Measurements from ENCODE around the gene KAT2B.

KAT2B gene

GRCh38 chr3:20062996-20063395 lies 22.8 kb downstream of the KAT2B start:
- Histone ChIP-seq H3K9me3 (ENCODE audit: control insufficient read depth in 2 of 2, low read length in 2 of 2) (no peaks in the 10 kb centered on the region), H3K9ac (ENCODE audit: low read depth in 1 of 2, low read length in 2 of 2) (no peak overlapping the region), H3K27ac (ENCODE audit: low read depth in 2 of 2, low read length in 2 of 2) (no peak overlapping the region), H3K36me3 (ENCODE audit: control insufficient read depth in 2 of 2, insufficient read depth in 2 of 2, low read length in 2 of 2) (no peaks in the 10 kb centered on the region), H3K27me3 (ENCODE audit: control insufficient read depth in 2 of 2, insufficient read depth in 2 of 2, low read length in 2 of 2) (no peaks in the 10 kb centered on the region), H3K4me3 (ENCODE audit: low read length in 2 of 2) (no peak overlapping the region), H3K4me1 (ENCODE audit: control insufficient read depth in 2 of 2, insufficient read depth in 2 of 2, low read length in 2 of 2) (peaks cover 0 to 4% of the 10 kb centered on the region in 2 donors)

DNA sequence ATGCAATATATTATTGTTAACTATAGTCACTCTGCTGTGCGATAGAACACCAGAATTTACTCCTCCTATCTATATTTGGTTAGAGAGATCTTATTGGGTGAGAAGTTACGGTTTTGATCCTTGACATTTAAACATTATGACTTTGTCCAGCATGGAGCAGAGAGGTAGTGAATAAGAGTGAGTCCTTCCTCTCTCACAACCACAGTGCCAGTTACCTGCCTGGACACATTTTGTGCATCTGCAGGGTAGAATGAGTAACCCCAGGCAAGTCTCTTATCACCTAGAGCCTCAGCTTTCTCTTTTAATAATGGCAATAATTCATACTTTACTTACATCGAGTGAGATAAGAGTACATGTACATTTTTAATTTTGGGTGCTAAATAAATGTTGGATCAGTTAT lies 24.1 kb downstream of the KAT2B start:
- no peak overlapping the region for H3K9ac ChIP-seq (ENCODE audit: low read depth in 1 of 2, low read length in 2 of 2)
- no peaks in the 10 kb centered on the region for H3K36me3 ChIP-seq (ENCODE audit: control insufficient read depth in 2 of 2, insufficient read depth in 2 of 2, low read length in 2 of 2)
- no peaks in the 10 kb centered on the region for H3K27me3 ChIP-seq (ENCODE audit: control insufficient read depth in 2 of 2, insufficient read depth in 2 of 2, low read length in 2 of 2)
- peaks cover 0 to 4% of the 10 kb centered on the region in 2 donors for H3K4me1 ChIP-seq (ENCODE audit: control insufficient read depth in 2 of 2, insufficient read depth in 2 of 2, low read length in 2 of 2)
- no peak overlapping the region for H3K27ac ChIP-seq (ENCODE audit: low read depth in 2 of 2, low read length in 2 of 2)
- no peaks in the 10 kb centered on the region for H3K9me3 ChIP-seq (ENCODE audit: control insufficient read depth in 2 of 2, low read length in 2 of 2)
- no peak overlapping the region for H3K4me3 ChIP-seq (ENCODE audit: low read length in 2 of 2)

DNA sequence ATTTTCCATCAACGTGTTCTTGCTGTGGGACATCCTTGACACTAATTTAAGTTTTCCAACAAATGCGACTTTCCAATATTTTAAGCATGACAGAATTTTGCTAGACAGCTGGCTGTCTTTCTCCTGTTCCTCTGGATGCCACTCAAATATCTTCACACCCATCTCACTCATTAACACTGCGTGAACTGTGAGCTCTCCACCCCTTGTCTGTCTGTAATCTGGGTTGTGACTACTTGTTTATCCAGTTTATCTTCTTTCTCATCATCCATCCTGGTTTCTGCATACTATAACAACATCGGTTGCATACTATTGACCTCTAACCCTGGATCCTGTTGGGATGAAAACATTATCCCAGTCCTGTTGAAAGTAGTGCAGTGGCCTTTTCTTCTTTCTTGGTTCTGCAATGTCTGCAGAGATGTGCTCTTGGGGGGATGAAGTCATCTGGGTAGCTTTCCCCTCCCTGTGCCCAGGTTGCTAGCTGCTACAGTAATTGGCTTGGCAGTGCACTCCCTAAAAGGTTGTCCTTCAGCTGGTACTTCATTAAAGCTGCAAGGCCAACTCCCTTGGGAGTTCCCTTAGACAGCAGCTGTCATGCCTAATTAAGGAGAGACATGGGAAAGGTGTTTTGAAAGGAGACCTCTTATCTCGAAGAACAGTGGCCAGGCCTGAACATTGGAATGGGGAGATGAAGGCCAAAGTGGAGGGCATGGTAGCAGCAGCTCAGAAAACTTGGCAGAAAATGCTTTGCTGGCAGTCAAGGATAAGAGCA lies 24.7 kb downstream of the KAT2B start:
- Histone ChIP-seq H3K27ac (ENCODE audit: low read depth in 2 of 2, low read length in 2 of 2) (no peak overlapping the region), H3K4me1 (ENCODE audit: control insufficient read depth in 2 of 2, insufficient read depth in 2 of 2, low read length in 2 of 2) (peaks cover 0 to 4% of the 10 kb centered on the region in 2 donors), H3K4me3 (ENCODE audit: low read length in 2 of 2) (no peak overlapping the region), H3K9me3 (ENCODE audit: control insufficient read depth in 2 of 2, low read length in 2 of 2) (no peaks in the 10 kb centered on the region), H3K9ac (ENCODE audit: low read depth in 1 of 2, low read length in 2 of 2) (no peak overlapping the region), H3K36me3 (ENCODE audit: control insufficient read depth in 2 of 2, insufficient read depth in 2 of 2, low read length in 2 of 2) (no peaks in the 10 kb centered on the region), H3K27me3 (ENCODE audit: control insufficient read depth in 2 of 2, insufficient read depth in 2 of 2, low read length in 2 of 2) (no peaks in the 10 kb centered on the region)

DNA sequence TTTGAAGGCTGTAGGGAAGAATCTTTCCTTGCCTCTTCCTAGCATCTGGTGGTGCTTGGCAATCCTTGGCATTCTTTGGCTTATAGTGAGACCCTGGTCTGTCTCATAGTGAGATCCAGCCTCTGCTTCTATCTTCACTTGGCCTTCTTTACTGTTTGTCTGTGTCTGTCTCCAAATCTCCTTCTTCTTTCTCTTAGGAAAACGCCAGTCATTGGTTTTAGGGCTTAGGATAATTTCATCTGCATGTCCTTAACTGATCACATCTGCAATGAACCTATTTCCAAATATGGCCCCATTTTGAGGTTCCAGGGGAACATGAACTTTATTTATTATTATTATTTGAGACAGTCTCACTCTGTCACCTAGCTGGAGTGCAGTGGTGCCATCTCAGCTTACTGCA lies 25.8 kb downstream of the KAT2B start:
- no peak overlapping the region for H3K9ac ChIP-seq (ENCODE audit: low read depth in 1 of 2, low read length in 2 of 2)
- peaks cover 0 to 4% of the 10 kb centered on the region in 2 donors for H3K4me1 ChIP-seq (ENCODE audit: control insufficient read depth in 2 of 2, insufficient read depth in 2 of 2, low read length in 2 of 2)
- H3K9me3 ChIP-seq (ENCODE audit: control insufficient read depth in 2 of 2, low read length in 2 of 2), result no peaks in the 10 kb centered on the region
- H3K36me3 ChIP-seq (ENCODE audit: control insufficient read depth in 2 of 2, insufficient read depth in 2 of 2, low read length in 2 of 2), result no peaks in the 10 kb centered on the region
- no peak overlapping the region for H3K4me3 ChIP-seq (ENCODE audit: low read length in 2 of 2)
- H3K27me3 ChIP-seq (ENCODE audit: control insufficient read depth in 2 of 2, insufficient read depth in 2 of 2, low read length in 2 of 2), result no peaks in the 10 kb centered on the region
- no peak overlapping the region for H3K27ac ChIP-seq (ENCODE audit: low read depth in 2 of 2, low read length in 2 of 2)

- Histone ChIP-seq H3K9ac (ENCODE audit: low read depth in 1 of 2, low read length in 2 of 2) (no peak overlapping the region), H3K27ac (ENCODE audit: low read depth in 2 of 2, low read length in 2 of 2) (no peak overlapping the region), H3K9me3 (ENCODE audit: control insufficient read depth in 2 of 2, low read length in 2 of 2) (no peaks in the 10 kb centered on the region), H3K4me3 (ENCODE audit: low read length in 2 of 2) (no peak overlapping the region), H3K36me3 (ENCODE audit: control insufficient read depth in 2 of 2, insufficient read depth in 2 of 2, low read length in 2 of 2) (no peaks in the 10 kb centered on the region), H3K27me3 (ENCODE audit: control insufficient read depth in 2 of 2, insufficient read depth in 2 of 2, low read length in 2 of 2) (no peaks in the 10 kb centered on the region), H3K4me1 (ENCODE audit: control insufficient read depth in 2 of 2, insufficient read depth in 2 of 2, low read length in 2 of 2) (peaks cover 0 to 4% of the 10 kb centered on the region in 2 donors)
Observed at GRCh38 chr3:20066850-20067617, 26.8 kb downstream of the KAT2B start.

- Histone ChIP-seq H3K4me1 (ENCODE audit: control insufficient read depth in 2 of 2, insufficient read depth in 2 of 2, low read length in 2 of 2) (peaks cover 0 to 4% of the 10 kb centered on the region in 2 donors), H3K27ac (ENCODE audit: low read depth in 2 of 2, low read length in 2 of 2) (no peak overlapping the region), H3K4me3 (ENCODE audit: low read length in 2 of 2) (no peak overlapping the region), H3K27me3 (ENCODE audit: control insufficient read depth in 2 of 2, insufficient read depth in 2 of 2, low read length in 2 of 2) (no peaks in the 10 kb centered on the region), H3K9ac (ENCODE audit: low read depth in 1 of 2, low read length in 2 of 2) (no peak overlapping the region), H3K9me3 (ENCODE audit: control insufficient read depth in 2 of 2, low read length in 2 of 2) (no peaks in the 10 kb centered on the region), H3K36me3 (ENCODE audit: control insufficient read depth in 2 of 2, insufficient read depth in 2 of 2, low read length in 2 of 2) (no peaks in the 10 kb centered on the region)
Observed at GRCh38 chr3:20068512-20069177, 28.4 kb downstream of the KAT2B start.

- H3K36me3 ChIP-seq (ENCODE audit: control insufficient read depth in 2 of 2, insufficient read depth in 2 of 2, low read length in 2 of 2), result no peaks in the 10 kb centered on the region
- H3K4me3 ChIP-seq (ENCODE audit: low read length in 2 of 2), result no peak overlapping the region
- H3K4me1 ChIP-seq (ENCODE audit: control insufficient read depth in 2 of 2, insufficient read depth in 2 of 2, low read length in 2 of 2), result peaks cover 0 to 4% of the 10 kb centered on the region in 2 donors
- H3K9ac ChIP-seq (ENCODE audit: low read depth in 1 of 2, low read length in 2 of 2), result no peak overlapping the region
- H3K27ac ChIP-seq (ENCODE audit: low read depth in 2 of 2, low read length in 2 of 2), result no peak overlapping the region
- H3K27me3 ChIP-seq (ENCODE audit: control insufficient read depth in 2 of 2, insufficient read depth in 2 of 2, low read length in 2 of 2), result no peaks in the 10 kb centered on the region
- no peaks in the 10 kb centered on the region for H3K9me3 ChIP-seq (ENCODE audit: control insufficient read depth in 2 of 2, low read length in 2 of 2)
Observed at GRCh38 chr3:20069178-20069532, 28.9 kb downstream of the KAT2B start.

DNA sequence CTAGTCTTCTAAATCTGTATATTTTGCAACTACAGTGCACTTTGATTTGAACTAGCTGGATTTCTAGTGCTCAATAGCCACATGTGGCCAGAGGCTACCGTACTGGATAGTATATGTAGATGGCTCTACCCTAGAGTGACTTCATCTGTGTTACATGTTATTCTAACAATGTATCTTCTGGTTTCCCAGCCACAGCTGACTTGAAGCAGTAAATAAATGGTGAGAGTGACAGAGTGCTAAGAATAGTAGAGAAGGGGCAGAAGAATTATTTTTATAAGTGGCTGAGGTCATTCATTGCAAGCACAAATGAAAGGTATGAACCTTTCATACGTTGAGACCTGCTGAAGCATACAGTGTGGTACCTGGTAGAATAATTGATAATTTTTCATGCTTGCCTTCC lies 30.9 kb downstream of the KAT2B start:
- Histone ChIP-seq H3K27ac (ENCODE audit: low read depth in 2 of 2, low read length in 2 of 2) (no peak overlapping the region), H3K4me1 (ENCODE audit: control insufficient read depth in 2 of 2, insufficient read depth in 2 of 2, low read length in 2 of 2) (no peaks in the 10 kb centered on the region), H3K4me3 (ENCODE audit: low read length in 2 of 2) (no peak overlapping the region), H3K9ac (ENCODE audit: low read depth in 1 of 2, low read length in 2 of 2) (no peak overlapping the region), H3K36me3 (ENCODE audit: control insufficient read depth in 2 of 2, insufficient read depth in 2 of 2, low read length in 2 of 2) (no peaks in the 10 kb centered on the region), H3K9me3 (ENCODE audit: control insufficient read depth in 2 of 2, low read length in 2 of 2) (no peaks in the 10 kb centered on the region), H3K27me3 (ENCODE audit: control insufficient read depth in 2 of 2, insufficient read depth in 2 of 2, low read length in 2 of 2) (no peaks in the 10 kb centered on the region)

- Histone ChIP-seq H3K4me3 (ENCODE audit: low read length in 2 of 2) (no peak overlapping the region), H3K9ac (ENCODE audit: low read depth in 1 of 2, low read length in 2 of 2) (no peak overlapping the region), H3K36me3 (ENCODE audit: control insufficient read depth in 2 of 2, insufficient read depth in 2 of 2, low read length in 2 of 2) (no peaks in the 10 kb centered on the region), H3K27me3 (ENCODE audit: control insufficient read depth in 2 of 2, insufficient read depth in 2 of 2, low read length in 2 of 2) (no peaks in the 10 kb centered on the region), H3K4me1 (ENCODE audit: control insufficient read depth in 2 of 2, insufficient read depth in 2 of 2, low read length in 2 of 2) (no peaks in the 10 kb centered on the region), H3K27ac (ENCODE audit: low read depth in 2 of 2, low read length in 2 of 2) (no peak overlapping the region), H3K9me3 (ENCODE audit: control insufficient read depth in 2 of 2, low read length in 2 of 2) (no peaks in the 10 kb centered on the region)
Observed at GRCh38 chr3:20072422-20072821, 32.2 kb downstream of the KAT2B start.

- no peak overlapping the region for H3K27ac ChIP-seq (ENCODE audit: low read depth in 2 of 2, low read length in 2 of 2)
- no peak overlapping the region for H3K4me3 ChIP-seq (ENCODE audit: low read length in 2 of 2)
- H3K27me3 ChIP-seq (ENCODE audit: control insufficient read depth in 2 of 2, insufficient read depth in 2 of 2, low read length in 2 of 2), result no peaks in the 10 kb centered on the region
- H3K4me1 ChIP-seq (ENCODE audit: control insufficient read depth in 2 of 2, insufficient read depth in 2 of 2, low read length in 2 of 2), result no peaks in the 10 kb centered on the region
- no peaks in the 10 kb centered on the region for H3K9me3 ChIP-seq (ENCODE audit: control insufficient read depth in 2 of 2, low read length in 2 of 2)
- no peaks in the 10 kb centered on the region for H3K36me3 ChIP-seq (ENCODE audit: control insufficient read depth in 2 of 2, insufficient read depth in 2 of 2, low read length in 2 of 2)
- no peak overlapping the region for H3K9ac ChIP-seq (ENCODE audit: low read depth in 1 of 2, low read length in 2 of 2)
Observed at GRCh38 chr3:20073068-20073467, 32.8 kb downstream of the KAT2B start.

Data from mucosa of rectum (tissue), 2 donors.